GM23338 (cell line): ENCODE data around the gene SLIT1. TPM values are rescaled to one million over a fixed set of nuclear protein-coding genes. Genes with fewer than 3 reads are reported as not detected.

Experiments used
- ATAC-seq: fragments of 200-7000 bp; cut with Tn5 transposase; 3 replicates; pipeline ENCODE4 v1.9.1; 2020
- DNase-seq: peaks from one replicate; pipeline ENCODE4 v3.0.0-alpha.2; 2015; ENCODE audit warnings: low spot score
- H2AFZ ChIP-seq: fragments of 200-600 bp; sonication (generic); 2 replicates; pipeline ENCODE4 v1.8.0; 2016; ENCODE audit warnings: antibody characterized with exemption, mild to moderate bottlenecking, moderate library complexity
- H3F3A ChIP-seq: fragments of 200-600 bp; sonication (generic); replicated peaks from 2 replicates; pipeline ENCODE4 v1.8.0; 2017; ENCODE audit warnings: antibody characterized with exemption, mixed run types, low read depth
- H3K27ac ChIP-seq: fragments of 200-600 bp; sonication (generic); 2 replicates; pipeline ENCODE4 v1.6.1; 2016; ENCODE audit warnings: low read depth
- H3K27me3 ChIP-seq: fragments of 200-600 bp; sonication (generic); 2 replicates; pipeline ENCODE4 v1.8.0; 2016; ENCODE audit warnings: mild to moderate bottlenecking, mixed run types, moderate library complexity; ENCODE audit not compliant: insufficient read depth
- H3K36me3 ChIP-seq: fragments of 200-600 bp; sonication (generic); 2 replicates; pipeline ENCODE4 v1.8.0; 2016; ENCODE audit warnings: mild to moderate bottlenecking; ENCODE audit not compliant: insufficient read depth
- H3K4me1 ChIP-seq: fragments of 200-600 bp; sonication (generic); 2 replicates; pipeline ENCODE4 v1.8.0; 2016; ENCODE audit warnings: mild to moderate bottlenecking, moderate library complexity; ENCODE audit not compliant: insufficient read depth
- H3K4me2 ChIP-seq: fragments of 200-600 bp; sonication (generic); 2 replicates; pipeline ENCODE4 v1.7.1; 2017; ENCODE audit warnings: mixed run types
- H3K4me3 ChIP-seq: fragments of 200-600 bp; sonication (generic); 2 replicates; pipeline ENCODE4 v1.6.1; 2016; ENCODE audit warnings: mixed run types
- H3K79me2 ChIP-seq: fragments of 200-600 bp; sonication (generic); replicated peaks from 2 replicates; pipeline ENCODE4 v1.8.0; 2017; ENCODE audit warnings: mild to moderate bottlenecking; ENCODE audit not compliant: insufficient read depth
- H3K9me2 ChIP-seq: fragments of 200-600 bp; sonication (generic); 2 replicates; pipeline ENCODE4 v1.8.0; 2017; ENCODE audit not compliant: insufficient read depth
- H4K20me1 ChIP-seq: fragments of 200-600 bp; sonication (generic); replicated peaks from 2 replicates; pipeline ENCODE4 v1.8.0; 2017; ENCODE audit warnings: mild to moderate bottlenecking; ENCODE audit not compliant: insufficient read depth
- H3K27ac Mint-ChIP-seq: 2 replicates; pipeline ENCODE4 v1.8.0; 2020; ENCODE audit warnings: inconsistent platforms, mild to moderate bottlenecking, moderate library complexity, mixed read lengths
- H3K27me3 Mint-ChIP-seq: 3 replicates; pipeline ENCODE4 v1.8.0; 2022; ENCODE audit warnings: low read depth, mild to moderate bottlenecking, moderate library complexity, mixed read lengths, inconsistent platforms; ENCODE audit not compliant: insufficient read depth, poor library complexity
- H3K36me3 Mint-ChIP-seq: 3 replicates; pipeline ENCODE4 v1.8.0; 2021; ENCODE audit warnings: low read depth, mild to moderate bottlenecking, inconsistent platforms, moderate library complexity, mixed read lengths
- H3K4me1 Mint-ChIP-seq: 3 replicates; pipeline ENCODE4 v1.8.0; 2020; ENCODE audit warnings: mild to moderate bottlenecking, inconsistent platforms, mixed read lengths
- H3K4me3 Mint-ChIP-seq: 3 replicates; pipeline ENCODE4 v1.8.0; 2021; ENCODE audit warnings: moderate library complexity, mild to moderate bottlenecking, inconsistent platforms, mixed read lengths
- H3K9me3 Mint-ChIP-seq: 3 replicates; pipeline ENCODE4 v1.8.0; 2020; ENCODE audit warnings: moderate library complexity, mild to moderate bottlenecking, inconsistent platforms, mixed read lengths
- CREB1 ChIP-seq: fragments of 250-450 bp; sonication (Bioruptor Pico); IDR thresholded peaks from 2 replicates; pipeline ENCODE4 v1.5.0; 2020; ENCODE audit warnings: low read depth, mild to moderate bottlenecking, moderate library complexity
- EZH2phosphoT487 ChIP-seq: fragments of 200-600 bp; sonication (generic); IDR thresholded peaks from one replicate; pipeline ENCODE4 v1.8.1; 2018; ENCODE audit warnings: antibody characterized with exemption; ENCODE audit not compliant: unreplicated experiment
- JUNB ChIP-seq: IDR thresholded peaks from one replicate; pipeline ENCODE4 v1.6.1; 2016; ENCODE audit warnings: antibody characterized with exemption; ENCODE audit not compliant: unreplicated experiment
- NANOG ChIP-seq: IDR thresholded peaks from 2 replicates; pipeline ENCODE4 v1.6.1; 2016; ENCODE audit warnings: antibody characterized with exemption, borderline replicate concordance
- POLR2AphosphoS5 ChIP-seq: IDR thresholded peaks from 2 replicates; pipeline ENCODE4 v1.6.1; 2016; ENCODE audit warnings: antibody characterized with exemption, low read depth
- STAT1 ChIP-seq: IDR thresholded peaks from one replicate; pipeline ENCODE4 v1.6.1; 2016; ENCODE audit warnings: antibody characterized with exemption; ENCODE audit not compliant: unreplicated experiment
- ZNF114 ChIP-seq: fragments of 250-450 bp; sonication (Bioruptor Pico); IDR thresholded peaks from 2 replicates; pipeline ENCODE4 v1.5.0; 2020; ENCODE audit warnings: mild to moderate bottlenecking, moderate library complexity
- ZNF331 ChIP-seq: fragments of 250-450 bp; sonication (Bioruptor Pico); IDR thresholded peaks from 2 replicates; pipeline ENCODE4 v1.5.0; 2020; ENCODE audit warnings: low read depth, mild to moderate bottlenecking, moderate library complexity
- polyA plus RNA-seq: library from polyadenylated mRNA; unstranded; fragments of >200 nt; fragmentation: Nextera tagmentation; extraction: Ambion mirVana; gene quantifications from 2 replicates; pipeline ENCODE4 v1.2.1, GENCODE V29; 2016
- total RNA-seq: library from RNA; depleted of rRNA; stranded (reverse); fragments of >200 nt; shearing (Covaris generic); gene quantifications from 2 replicates; pipeline ENCODE4 v1.2.3, GENCODE V29; 2014
- TF ChIP-seq, protein P1 (sequence below): IDR thresholded peaks from 2 replicates; pipeline ENCODE4 v1.6.1; 2016; ENCODE audit warnings: antibody characterized with exemption
- TF ChIP-seq, protein P2 (sequence below): fragments of 250-450 bp; sonication (Bioruptor Pico); IDR thresholded peaks from 2 replicates; pipeline ENCODE4 v1.5.0; 2020; ENCODE audit warnings: mild to moderate bottlenecking, moderate library complexity

Gene SLIT1
- total and polyA plus RNA-seq, 2 experiments from 2014 or later: 0.76 to 1.7 TPM

DNA sequence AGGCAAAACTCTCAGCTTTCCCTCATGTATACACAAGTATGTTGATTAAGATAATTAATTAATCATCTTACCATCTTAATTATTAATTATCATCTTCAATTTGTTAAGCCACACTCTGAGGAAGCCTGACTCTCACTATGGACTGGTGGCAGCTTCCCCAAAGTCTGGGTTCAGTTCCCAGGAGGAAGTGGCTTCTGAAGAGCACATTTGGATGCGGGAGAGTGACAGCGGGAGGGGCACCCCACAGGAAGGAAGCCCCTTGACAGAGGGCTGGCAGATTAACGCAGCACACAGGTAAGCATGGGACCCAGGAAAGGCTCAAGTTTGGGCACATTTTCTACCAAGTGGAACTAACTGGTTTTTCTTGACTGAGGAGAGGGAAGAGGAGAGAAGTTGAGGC, 13.4 kb upstream of the SLIT1 start:
- no peak overlapping the region for H3K4me3 ChIP-seq
- H2AFZ ChIP-seq: peak overlapping the region; percentile 20; the same call in 1 of the 2 replicates
- H3K4me1 ChIP-seq: peaks cover 21% of the 10 kb centered on the region
- no peaks in the 10 kb centered on the region for H3K36me3 ChIP-seq
- ATAC-seq (no peak), DNase-seq (peak; percentile 38)
- H3K27ac ChIP-seq: no peak overlapping the region
- H3K27ac Mint-ChIP-seq: no peak overlapping the region; the same call in 1 of the 2 replicates
- no peaks in the 10 kb centered on the region for H3K9me3 Mint-ChIP-seq
- H3K4me3 Mint-ChIP-seq: no peak overlapping the region
- peaks cover 8% of the 10 kb centered on the region for H3F3A ChIP-seq
- no peaks in the 10 kb centered on the region for H3K36me3 Mint-ChIP-seq
- TF ChIP-seq ZNF114 (CRISPR knock-in tag) (no peak), JUNB (no peak), NANOG (no peak), POLR2AphosphoS5 (no peak), CREB1 (CRISPR knock-in tag) (no peak), EZH2phosphoT487 (no peak)
- H3K4me1 Mint-ChIP-seq: peaks cover 13% of the 10 kb centered on the region
- H4K20me1 ChIP-seq: no peaks in the 10 kb centered on the region
- H3K79me2 ChIP-seq: no peaks in the 10 kb centered on the region
- no peaks in the 10 kb centered on the region for H3K9me2 ChIP-seq
- peaks cover 23% of the 10 kb centered on the region for H3K27me3 ChIP-seq
- H3K4me2 ChIP-seq: no peak overlapping the region
- peaks cover 12% of the 10 kb centered on the region for H3K27me3 Mint-ChIP-seq

GRCh38 chr10:97197030-97197500, 11.3 kb upstream of the SLIT1 start:
- Histone ChIP-seq H3K4me3 (peak overlapping the region; percentile 91), H3K79me2 (no peaks in the 10 kb centered on the region), H3K27ac (no peak overlapping the region), H3K4me2 (peak overlapping the region; percentile 99), H3K36me3 (no peaks in the 10 kb centered on the region), H3K4me1 (peaks cover 21% of the 10 kb centered on the region), H2AFZ (peak overlapping the region; percentile 100), H3F3A (peaks cover 8% of the 10 kb centered on the region), H3K9me2 (no peaks in the 10 kb centered on the region), H3K27me3 (peaks cover 23% of the 10 kb centered on the region), H4K20me1 (no peaks in the 10 kb centered on the region)
- DNase-seq (no peak), ATAC-seq (no peak)
- peaks cover 13% of the 10 kb centered on the region for H3K4me1 Mint-ChIP-seq
- H3K9me3 Mint-ChIP-seq: no peaks in the 10 kb centered on the region
- TF ChIP-seq NANOG (no peak), ZNF114 (CRISPR knock-in tag) (no peak), EZH2phosphoT487 (no peak), STAT1 (no peak), ZNF331 (CRISPR knock-in tag) (no peak), JUNB (no peak)
- TF ChIP-seq, protein P1, sequence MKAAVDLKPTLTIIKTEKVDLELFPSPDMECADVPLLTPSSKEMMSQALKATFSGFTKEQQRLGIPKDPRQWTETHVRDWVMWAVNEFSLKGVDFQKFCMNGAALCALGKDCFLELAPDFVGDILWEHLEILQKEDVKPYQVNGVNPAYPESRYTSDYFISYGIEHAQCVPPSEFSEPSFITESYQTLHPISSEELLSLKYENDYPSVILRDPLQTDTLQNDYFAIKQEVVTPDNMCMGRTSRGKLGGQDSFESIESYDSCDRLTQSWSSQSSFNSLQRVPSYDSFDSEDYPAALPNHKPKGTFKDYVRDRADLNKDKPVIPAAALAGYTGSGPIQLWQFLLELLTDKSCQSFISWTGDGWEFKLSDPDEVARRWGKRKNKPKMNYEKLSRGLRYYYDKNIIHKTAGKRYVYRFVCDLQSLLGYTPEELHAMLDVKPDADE: no peak
- TF ChIP-seq, protein P2, sequence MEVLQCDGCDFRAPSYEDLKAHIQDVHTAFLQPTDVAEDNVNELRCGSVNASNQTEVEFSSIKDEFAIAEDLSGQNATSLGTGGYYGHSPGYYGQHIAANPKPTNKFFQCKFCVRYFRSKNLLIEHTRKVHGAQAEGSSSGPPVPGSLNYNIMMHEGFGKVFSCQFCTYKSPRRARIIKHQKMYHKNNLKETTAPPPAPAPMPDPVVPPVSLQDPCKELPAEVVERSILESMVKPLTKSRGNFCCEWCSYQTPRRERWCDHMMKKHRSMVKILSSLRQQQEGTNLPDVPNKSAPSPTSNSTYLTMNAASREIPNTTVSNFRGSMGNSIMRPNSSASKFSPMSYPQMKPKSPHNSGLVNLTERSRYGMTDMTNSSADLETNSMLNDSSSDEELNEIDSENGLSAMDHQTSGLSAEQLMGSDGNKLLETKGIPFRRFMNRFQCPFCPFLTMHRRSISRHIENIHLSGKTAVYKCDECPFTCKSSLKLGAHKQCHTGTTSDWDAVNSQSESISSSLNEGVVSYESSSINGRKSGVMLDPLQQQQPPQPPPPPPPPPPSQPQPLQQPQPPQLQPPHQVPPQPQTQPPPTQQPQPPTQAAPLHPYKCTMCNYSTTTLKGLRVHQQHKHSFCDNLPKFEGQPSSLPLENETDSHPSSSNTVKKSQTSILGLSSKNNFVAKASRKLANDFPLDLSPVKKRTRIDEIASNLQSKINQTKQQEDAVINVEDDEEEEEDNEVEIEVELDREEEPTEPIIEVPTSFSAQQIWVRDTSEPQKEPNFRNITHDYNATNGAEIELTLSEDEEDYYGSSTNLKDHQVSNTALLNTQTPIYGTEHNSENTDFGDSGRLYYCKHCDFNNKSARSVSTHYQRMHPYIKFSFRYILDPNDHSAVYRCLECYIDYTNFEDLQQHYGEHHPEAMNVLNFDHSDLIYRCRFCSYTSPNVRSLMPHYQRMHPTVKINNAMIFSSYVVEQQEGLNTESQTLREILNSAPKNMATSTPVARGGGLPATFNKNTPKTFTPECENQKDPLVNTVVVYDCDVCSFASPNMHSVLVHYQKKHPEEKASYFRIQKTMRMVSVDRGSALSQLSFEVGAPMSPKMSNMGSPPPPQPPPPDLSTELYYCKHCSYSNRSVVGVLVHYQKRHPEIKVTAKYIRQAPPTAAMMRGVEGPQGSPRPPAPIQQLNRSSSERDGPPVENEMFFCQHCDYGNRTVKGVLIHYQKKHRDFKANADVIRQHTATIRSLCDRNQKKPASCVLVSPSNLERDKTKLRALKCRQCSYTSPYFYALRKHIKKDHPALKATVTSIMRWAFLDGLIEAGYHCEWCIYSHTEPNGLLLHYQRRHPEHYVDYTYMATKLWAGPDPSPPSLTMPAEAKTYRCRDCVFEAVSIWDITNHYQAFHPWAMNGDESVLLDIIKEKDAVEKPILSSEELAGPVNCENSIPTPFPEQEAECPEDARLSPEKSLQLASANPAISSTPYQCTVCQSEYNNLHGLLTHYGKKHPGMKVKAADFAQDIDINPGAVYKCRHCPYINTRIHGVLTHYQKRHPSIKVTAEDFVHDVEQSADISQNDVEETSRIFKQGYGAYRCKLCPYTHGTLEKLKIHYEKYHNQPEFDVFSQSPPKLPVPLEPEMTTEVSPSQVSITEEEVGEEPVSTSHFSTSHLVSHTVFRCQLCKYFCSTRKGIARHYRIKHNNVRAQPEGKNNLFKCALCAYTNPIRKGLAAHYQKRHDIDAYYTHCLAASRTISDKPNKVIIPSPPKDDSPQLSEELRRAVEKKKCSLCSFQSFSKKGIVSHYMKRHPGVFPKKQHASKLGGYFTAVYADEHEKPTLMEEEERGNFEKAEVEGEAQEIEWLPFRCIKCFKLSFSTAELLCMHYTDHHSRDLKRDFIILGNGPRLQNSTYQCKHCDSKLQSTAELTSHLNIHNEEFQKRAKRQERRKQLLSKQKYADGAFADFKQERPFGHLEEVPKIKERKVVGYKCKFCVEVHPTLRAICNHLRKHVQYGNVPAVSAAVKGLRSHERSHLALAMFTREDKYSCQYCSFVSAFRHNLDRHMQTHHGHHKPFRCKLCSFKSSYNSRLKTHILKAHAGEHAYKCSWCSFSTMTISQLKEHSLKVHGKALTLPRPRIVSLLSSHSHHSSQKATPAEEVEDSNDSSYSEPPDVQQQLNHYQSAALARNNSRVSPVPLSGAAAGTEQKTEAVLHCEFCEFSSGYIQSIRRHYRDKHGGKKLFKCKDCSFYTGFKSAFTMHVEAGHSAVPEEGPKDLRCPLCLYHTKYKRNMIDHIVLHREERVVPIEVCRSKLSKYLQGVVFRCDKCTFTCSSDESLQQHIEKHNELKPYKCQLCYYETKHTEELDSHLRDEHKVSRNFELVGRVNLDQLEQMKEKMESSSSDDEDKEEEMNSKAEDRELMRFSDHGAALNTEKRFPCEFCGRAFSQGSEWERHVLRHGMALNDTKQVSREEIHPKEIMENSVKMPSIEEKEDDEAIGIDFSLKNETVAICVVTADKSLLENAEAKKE (CRISPR knock-in tag): no peak
- H3K27me3 Mint-ChIP-seq: peaks cover 15% of the 10 kb centered on the region
- H3K4me3 Mint-ChIP-seq: peak overlapping the region; percentile 83
- H3K36me3 Mint-ChIP-seq: no peaks in the 10 kb centered on the region
- H3K27ac Mint-ChIP-seq: no peak overlapping the region
